HL-60 (cell line): ENCODE data around the gene CTNND2.

Source experiments
- DNase-seq, 2 experiments: peaks; one replicate each; pipeline ENCODE4 v3.0.0-alpha.2; 2010 to 2020; ENCODE audit warnings: low read depth in 1 of 2, low spot score in 1 of 2
- H3K27ac ChIP-seq: fragments of 250-450 bp; sonication (Bioruptor Pico); replicated peaks from 2 replicates; pipeline ENCODE4 v1.5.1; 2020; ENCODE audit warnings: mild to moderate bottlenecking, moderate library complexity
- H3K27me3 ChIP-seq: fragments of 250-450 bp; sonication (Bioruptor Pico); 2 replicates; pipeline ENCODE4 v1.5.1; 2021; ENCODE audit warnings: mild to moderate bottlenecking, moderate library complexity; ENCODE audit not compliant: insufficient read depth, poor library complexity, severe bottlenecking
- H3K4me3 ChIP-seq: replicated peaks from 2 replicates; pipeline ENCODE4 v1.5.1; 2011; ENCODE audit warnings: mild to moderate bottlenecking, control low read depth, low read length; ENCODE audit not compliant: insufficient read depth
- GABPA ChIP-seq: IDR thresholded peaks from 2 replicates; pipeline ENCODE4 v1.6.1; 2012; ENCODE audit warnings: low read depth
- POLR2AphosphoS5 ChIP-seq: IDR thresholded peaks from 2 replicates; pipeline ENCODE4 v1.6.1; 2012; ENCODE audit warnings: low read depth
- SPI1 ChIP-seq: IDR thresholded peaks from 2 replicates; pipeline ENCODE4 v1.6.1; 2012; ENCODE audit warnings: low read depth, mild to moderate bottlenecking, borderline replicate concordance
- TF ChIP-seq, protein P1 (sequence below): IDR thresholded peaks from one replicate; pipeline ENCODE4 v1.5.1; 2011; ENCODE audit warnings: low read length, control low read depth, inconsistent platforms; ENCODE audit not compliant: insufficient read depth
- TF ChIP-seq, protein P2 (sequence below): IDR thresholded peaks from 2 replicates; pipeline ENCODE4 v1.6.1; 2012; ENCODE audit warnings: low read depth; ENCODE audit not compliant: insufficient replicate concordance

Gene CTNND2

DNA sequence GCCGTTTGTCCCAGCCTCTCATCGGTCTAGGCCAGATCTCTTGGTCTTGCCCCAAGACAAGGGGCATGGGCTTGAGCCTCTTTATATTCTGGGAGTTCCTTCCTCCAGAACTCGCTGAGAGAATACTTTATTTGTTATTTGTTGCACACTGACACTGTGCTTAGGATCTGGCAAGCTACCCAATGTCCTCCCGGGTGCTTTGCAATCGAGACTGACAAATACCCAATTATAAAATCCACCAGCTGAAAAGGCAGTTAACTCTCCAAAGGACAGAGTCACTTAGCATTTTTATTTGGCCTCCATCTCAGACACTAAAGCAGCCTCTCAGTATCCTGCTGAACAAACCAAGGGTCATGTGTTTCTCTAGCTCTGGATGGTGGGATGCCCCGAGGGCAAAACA lies 643.0 kb downstream of the CTNND2 start:
- Histone ChIP-seq H3K27me3 (no peaks in the 10 kb centered on the region), H3K4me3 (no peak overlapping the region), H3K27ac (no peak overlapping the region)
- DNase-seq: no peak
- TF ChIP-seq, protein P1, sequence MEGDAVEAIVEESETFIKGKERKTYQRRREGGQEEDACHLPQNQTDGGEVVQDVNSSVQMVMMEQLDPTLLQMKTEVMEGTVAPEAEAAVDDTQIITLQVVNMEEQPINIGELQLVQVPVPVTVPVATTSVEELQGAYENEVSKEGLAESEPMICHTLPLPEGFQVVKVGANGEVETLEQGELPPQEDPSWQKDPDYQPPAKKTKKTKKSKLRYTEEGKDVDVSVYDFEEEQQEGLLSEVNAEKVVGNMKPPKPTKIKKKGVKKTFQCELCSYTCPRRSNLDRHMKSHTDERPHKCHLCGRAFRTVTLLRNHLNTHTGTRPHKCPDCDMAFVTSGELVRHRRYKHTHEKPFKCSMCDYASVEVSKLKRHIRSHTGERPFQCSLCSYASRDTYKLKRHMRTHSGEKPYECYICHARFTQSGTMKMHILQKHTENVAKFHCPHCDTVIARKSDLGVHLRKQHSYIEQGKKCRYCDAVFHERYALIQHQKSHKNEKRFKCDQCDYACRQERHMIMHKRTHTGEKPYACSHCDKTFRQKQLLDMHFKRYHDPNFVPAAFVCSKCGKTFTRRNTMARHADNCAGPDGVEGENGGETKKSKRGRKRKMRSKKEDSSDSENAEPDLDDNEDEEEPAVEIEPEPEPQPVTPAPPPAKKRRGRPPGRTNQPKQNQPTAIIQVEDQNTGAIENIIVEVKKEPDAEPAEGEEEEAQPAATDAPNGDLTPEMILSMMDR: no peak
- TF ChIP-seq SPI1: no peak
- no peak for TF ChIP-seq GABPA
- TF ChIP-seq POLR2AphosphoS5: no peak
- TF ChIP-seq, protein P2, sequence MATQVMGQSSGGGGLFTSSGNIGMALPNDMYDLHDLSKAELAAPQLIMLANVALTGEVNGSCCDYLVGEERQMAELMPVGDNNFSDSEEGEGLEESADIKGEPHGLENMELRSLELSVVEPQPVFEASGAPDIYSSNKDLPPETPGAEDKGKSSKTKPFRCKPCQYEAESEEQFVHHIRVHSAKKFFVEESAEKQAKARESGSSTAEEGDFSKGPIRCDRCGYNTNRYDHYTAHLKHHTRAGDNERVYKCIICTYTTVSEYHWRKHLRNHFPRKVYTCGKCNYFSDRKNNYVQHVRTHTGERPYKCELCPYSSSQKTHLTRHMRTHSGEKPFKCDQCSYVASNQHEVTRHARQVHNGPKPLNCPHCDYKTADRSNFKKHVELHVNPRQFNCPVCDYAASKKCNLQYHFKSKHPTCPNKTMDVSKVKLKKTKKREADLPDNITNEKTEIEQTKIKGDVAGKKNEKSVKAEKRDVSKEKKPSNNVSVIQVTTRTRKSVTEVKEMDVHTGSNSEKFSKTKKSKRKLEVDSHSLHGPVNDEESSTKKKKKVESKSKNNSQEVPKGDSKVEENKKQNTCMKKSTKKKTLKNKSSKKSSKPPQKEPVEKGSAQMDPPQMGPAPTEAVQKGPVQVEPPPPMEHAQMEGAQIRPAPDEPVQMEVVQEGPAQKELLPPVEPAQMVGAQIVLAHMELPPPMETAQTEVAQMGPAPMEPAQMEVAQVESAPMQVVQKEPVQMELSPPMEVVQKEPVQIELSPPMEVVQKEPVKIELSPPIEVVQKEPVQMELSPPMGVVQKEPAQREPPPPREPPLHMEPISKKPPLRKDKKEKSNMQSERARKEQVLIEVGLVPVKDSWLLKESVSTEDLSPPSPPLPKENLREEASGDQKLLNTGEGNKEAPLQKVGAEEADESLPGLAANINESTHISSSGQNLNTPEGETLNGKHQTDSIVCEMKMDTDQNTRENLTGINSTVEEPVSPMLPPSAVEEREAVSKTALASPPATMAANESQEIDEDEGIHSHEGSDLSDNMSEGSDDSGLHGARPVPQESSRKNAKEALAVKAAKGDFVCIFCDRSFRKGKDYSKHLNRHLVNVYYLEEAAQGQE: no peak

- no peak overlapping the region for H3K27ac ChIP-seq
- H3K27me3 ChIP-seq: no peaks in the 10 kb centered on the region
- H3K4me3 ChIP-seq: no peak overlapping the region
- DNase-seq: no peak
- TF ChIP-seq, protein P2: no peak
- no peak for TF ChIP-seq GABPA
- TF ChIP-seq, protein P1: no peak
- no peak for TF ChIP-seq POLR2AphosphoS5
- TF ChIP-seq SPI1: no peak
These were observed 646.2 kb downstream of the CTNND2 start for GRCh38 chr5:11258001-11258400.

GRCh38 chr5:11252523-11252922 lies 651.7 kb downstream of the CTNND2 start:
- no peak for DNase-seq
- no peak for TF ChIP-seq SPI1
- TF ChIP-seq POLR2AphosphoS5: no peak
- TF ChIP-seq, protein P2: no peak
- no peak for TF ChIP-seq GABPA
- TF ChIP-seq, protein P1: no peak
- no peak overlapping the region for H3K4me3 ChIP-seq
- no peaks in the 10 kb centered on the region for H3K27me3 ChIP-seq
- no peak overlapping the region for H3K27ac ChIP-seq
